GM12801 (cell line): ENCODE measurements around the gene GMCL2.

Experiments
- CTCF ChIP-seq: IDR thresholded peaks from one replicate; pipeline ENCODE4 v1.5.1; 2011; ENCODE audit warnings: control low read depth; ENCODE audit not compliant: insufficient read length; ENCODE audit errors: extremely low read depth

The GMCL2 gene

GRCh38 chr5:178152491-178153444 lies 34.4 kb downstream of the GMCL2 start:
- TF ChIP-seq CTCF: no peak

GRCh38 chr5:178150977-178151734 lies 36.0 kb downstream of the GMCL2 start:
- TF ChIP-seq CTCF: no peak

- no peak for TF ChIP-seq CTCF
These were observed 37.8 kb downstream of the GMCL2 start for GRCh38 chr5:178149199-178149932.

GRCh38 chr5:178147406-178147805 lies 39.8 kb downstream of the GMCL2 start:
- TF ChIP-seq CTCF: no peak

GRCh38 chr5:178145965-178146820 lies 41.0 kb downstream of the GMCL2 start:
- TF ChIP-seq CTCF: no peak

- no peak for TF ChIP-seq CTCF
These were observed 43.3 kb downstream of the GMCL2 start for GRCh38 chr5:178143901-178144300.
